ENCODE data around the gene GTSE1. TPM values are rescaled to one million over a fixed set of nuclear protein-coding genes. Genes with fewer than 3 reads are reported as not detected.
"Not testable (repeated sequence)": the region's sequence is repeated elsewhere in the genome, so short reads cannot be mapped to it uniquely, and the experiment has no call there.

Gene GTSE1, protein sequence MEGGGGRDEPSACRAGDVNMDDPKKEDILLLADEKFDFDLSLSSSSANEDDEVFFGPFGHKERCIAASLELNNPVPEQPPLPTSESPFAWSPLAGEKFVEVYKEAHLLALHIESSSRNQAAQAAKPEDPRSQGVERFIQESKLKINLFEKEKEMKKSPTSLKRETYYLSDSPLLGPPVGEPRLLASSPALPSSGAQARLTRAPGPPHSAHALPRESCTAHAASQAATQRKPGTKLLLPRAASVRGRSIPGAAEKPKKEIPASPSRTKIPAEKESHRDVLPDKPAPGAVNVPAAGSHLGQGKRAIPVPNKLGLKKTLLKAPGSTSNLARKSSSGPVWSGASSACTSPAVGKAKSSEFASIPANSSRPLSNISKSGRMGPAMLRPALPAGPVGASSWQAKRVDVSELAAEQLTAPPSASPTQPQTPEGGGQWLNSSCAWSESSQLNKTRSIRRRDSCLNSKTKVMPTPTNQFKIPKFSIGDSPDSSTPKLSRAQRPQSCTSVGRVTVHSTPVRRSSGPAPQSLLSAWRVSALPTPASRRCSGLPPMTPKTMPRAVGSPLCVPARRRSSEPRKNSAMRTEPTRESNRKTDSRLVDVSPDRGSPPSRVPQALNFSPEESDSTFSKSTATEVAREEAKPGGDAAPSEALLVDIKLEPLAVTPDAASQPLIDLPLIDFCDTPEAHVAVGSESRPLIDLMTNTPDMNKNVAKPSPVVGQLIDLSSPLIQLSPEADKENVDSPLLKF
- total RNA-seq = 0.43 TPM
- long read RNA-seq, partial matches to known transcripts = 1 of 3 reads
- long read RNA-seq, other reads (novel, unspliced or antisense) = 1 of 3 reads

DNA sequence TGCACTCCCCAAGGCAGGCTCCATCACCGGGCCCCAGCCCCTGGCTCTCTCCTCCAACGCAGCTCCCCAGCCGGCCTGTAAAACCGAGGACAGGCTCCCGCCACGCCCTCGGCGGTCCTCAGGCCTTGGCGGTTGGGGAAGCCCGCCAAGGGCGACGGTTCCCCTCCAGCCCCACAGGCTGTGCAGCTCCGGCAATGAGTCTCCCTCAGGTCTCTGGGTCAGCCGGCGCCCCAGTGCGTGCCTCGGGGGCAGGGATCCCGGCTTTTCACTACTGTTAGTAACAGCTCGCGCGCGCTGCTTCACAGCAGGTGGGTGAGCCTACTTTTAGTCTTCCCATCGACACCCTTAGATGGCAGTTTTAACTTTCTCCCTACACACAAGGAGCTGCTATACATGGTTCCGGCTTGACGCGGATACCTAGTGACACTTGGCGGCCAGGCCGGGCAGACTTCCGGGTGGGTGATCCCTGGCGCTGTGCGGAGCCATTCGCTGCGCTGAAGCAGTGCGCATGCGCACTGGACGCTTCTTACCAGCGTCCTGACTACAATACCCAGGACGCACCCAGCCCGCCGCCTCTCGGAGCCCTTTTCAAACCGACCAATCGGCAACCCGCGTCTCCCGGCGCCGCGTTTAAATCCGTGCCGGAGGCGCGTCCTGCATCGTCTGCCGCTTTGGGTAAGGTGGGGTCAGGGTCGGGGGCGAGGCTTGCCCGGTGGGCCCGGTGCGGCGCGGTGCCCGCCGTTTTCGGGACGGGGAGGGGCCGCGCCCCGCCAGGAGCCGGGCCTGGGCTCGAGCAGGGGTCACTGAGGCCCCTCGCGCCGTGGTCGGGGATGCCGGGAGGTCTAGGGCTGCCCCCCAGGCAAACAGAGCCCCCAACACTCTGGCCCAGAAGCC is at the start of gene GTSE1:
GTSE1 (plus strand) TSS at position 614 of the 894 bp plus-strand sequence. CDS start 531 bp downstream, outside the sequence.
- peak; percentile 100 for DNase-seq
- intact Hi-C loops (cut with DNase I) = loop anchor here (5.0 kb wide), 2 partner anchors 149 to 174 kb away; no protein-coding TSS in a partner anchor
- ATAC-seq (ENCODE audit: poor library complexity) = peak; percentile 98

DNA sequence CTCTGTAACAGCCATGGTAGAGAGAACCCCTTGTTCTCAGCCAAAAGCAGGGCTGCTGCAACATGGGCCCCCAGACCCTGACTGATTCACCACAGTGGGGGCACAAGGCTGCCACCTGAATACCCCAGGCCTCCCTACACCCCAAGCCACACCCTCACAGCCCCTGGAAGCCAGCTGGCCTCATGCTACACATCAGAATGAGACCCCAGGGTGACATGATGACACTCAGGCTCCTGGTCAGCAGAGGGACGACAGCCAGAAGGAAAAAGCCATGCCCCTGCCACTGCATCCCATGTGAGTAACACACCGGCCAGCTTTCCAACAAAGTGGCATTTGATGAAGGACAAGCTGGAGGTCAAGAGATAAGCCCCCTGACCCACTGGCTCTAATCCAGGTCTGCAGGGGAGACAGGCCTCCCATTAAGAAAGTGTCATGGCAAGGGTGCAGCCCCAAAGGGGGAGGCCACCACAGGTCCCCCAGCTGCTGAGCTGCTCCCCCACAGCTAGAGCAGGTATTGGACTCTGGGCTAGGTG is 49.2 kb upstream of the GTSE1 start:
- intact Hi-C loops (cut with DNase I) = loop anchor here (5.0 kb wide), 1 partner anchor 95 kb away; the partner anchor contains the start of gene PPARA
- DNase-seq (no peak), ATAC-seq (ENCODE audit: poor library complexity) (no peak)

DNA sequence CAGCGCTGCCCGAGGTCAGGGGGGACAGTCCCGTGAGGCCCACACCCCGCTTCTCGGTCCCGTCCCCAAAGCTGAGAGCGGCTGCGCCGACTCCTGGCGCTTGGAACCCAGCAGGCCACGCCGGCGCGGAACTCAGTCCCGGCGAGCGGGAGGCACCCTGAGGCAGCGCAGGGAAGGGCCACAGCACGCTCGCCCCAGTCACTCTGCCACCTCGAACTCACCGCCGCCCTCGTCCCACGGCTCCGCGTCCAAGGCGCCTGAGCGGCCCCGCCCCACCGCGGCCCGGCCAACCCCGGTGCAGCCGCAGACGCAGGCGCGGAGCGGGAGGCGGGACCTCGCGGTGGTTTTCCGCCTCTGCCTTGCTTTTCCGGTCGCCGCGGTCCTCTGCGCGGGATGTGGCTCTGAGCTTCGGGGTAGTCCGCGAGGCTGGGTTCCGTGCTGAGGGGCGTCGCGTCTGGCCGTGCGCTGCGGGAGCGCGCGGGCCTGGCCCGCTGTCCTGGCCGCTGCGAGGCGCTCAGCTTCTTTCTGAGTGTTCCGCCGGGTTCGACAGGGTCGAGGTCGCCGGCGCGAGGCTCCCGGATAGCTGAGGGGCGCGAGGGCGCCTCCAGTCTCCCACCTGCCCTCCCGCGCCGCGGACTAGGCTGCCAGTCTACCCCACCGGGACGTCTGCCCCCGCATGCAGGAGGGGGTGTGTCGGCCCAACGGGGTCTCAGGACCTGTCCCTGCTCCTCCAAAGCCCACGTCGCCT is 46.5 kb upstream of the GTSE1 start, which contains the start of gene CDPF1:
CDPF1 (minus strand) TSS at position 259 of the 748 bp plus-strand sequence. CDS start 2,009 bp downstream, outside the sequence.
- ATAC-seq (ENCODE audit: poor library complexity) (peak; percentile 96), DNase-seq (peak; percentile 96)
- intact Hi-C loops (cut with DNase I) = no loop called here

- intact Hi-C loops (cut with DNase I) = no loop called here
- ATAC-seq (ENCODE audit: poor library complexity) = peak; percentile 8
- no peak for DNase-seq
Measured at GRCh38 chr22:46250783-46251125, 45.9 kb upstream of the GTSE1 start.

GRCh38 chr22:46251266-46251665 is 45.4 kb upstream of the GTSE1 start:
- ATAC-seq (ENCODE audit: poor library complexity) (no peak), DNase-seq (no peak)
- intact Hi-C loops (cut with DNase I) = no loop called here

DNA sequence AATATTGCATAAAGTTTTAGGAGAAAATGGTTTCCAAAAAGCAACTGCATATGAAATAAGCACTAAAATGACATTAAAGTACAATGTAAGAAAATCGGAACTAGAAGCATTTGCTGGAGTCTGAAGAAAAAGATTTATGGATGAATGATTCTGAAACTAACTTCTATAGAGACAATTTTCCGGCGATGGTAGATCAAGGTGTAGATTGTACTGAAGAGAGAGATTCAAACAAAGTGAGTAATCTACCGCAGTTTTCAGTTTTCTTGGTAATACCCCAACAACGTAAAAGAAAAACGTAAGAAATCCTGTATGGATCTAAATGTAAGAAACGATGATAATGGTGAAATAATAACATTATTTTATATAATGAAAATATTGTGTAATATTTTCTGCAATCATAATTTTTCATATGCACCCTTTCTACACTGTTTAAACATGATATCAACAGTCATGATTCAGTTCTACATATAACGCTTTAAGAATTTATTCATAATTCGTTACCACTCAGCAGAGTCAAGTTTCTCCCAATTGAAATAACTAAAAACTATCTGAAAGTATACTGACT is 44.8 kb upstream of the GTSE1 start:
- DNase-seq (no peak), ATAC-seq (ENCODE audit: poor library complexity) (no peak)
- intact Hi-C loops (cut with DNase I) = no loop called here

GRCh38 chr22:46256358-46256958 is 40.2 kb upstream of the GTSE1 start:
- ATAC-seq (ENCODE audit: poor library complexity) = no peak
- intact Hi-C loops (cut with DNase I) = no loop called here
- no peak for DNase-seq

GRCh38 chr22:46259374-46259773 is 37.3 kb upstream of the GTSE1 start:
- intact Hi-C loops (cut with DNase I) = no loop called here
- ATAC-seq (ENCODE audit: poor library complexity) (no peak), DNase-seq (no peak)

DNA sequence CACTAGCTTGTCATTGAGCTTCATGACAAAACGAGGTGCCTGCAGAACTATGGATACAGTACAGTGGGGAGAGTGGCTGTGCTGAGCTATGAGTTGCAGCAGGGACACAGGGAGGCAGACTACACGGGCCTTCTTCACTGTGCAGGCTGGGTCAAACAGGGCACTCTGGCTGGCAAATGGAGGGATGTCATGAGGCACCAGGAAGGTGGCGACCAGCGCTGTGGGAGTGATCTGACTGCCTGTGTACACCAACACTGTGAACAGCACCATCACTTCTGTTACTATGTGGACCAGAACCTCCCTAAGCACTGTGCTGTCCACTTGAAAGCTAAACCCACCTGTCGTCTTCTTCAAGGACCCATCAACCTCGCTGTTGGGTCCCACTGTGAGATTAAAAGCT is 36.6 kb upstream of the GTSE1 start:
- ATAC-seq (ENCODE audit: poor library complexity) (no peak), DNase-seq (no peak)
- intact Hi-C loops (cut with DNase I) = no loop called here

GRCh38 chr22:46262449-46263215 is 34.0 kb upstream of the GTSE1 start:
- intact Hi-C loops (cut with DNase I) = no loop called here
- peak; percentile 86 for DNase-seq
- ATAC-seq (ENCODE audit: poor library complexity) = peak; percentile 20

- no peak for DNase-seq
- ATAC-seq (ENCODE audit: poor library complexity) = no peak
- intact Hi-C loops (cut with DNase I) = no loop called here
Measured at GRCh38 chr22:46263216-46263590, 33.5 kb upstream of the GTSE1 start, which contains the start of gene PKDREJ. PKDREJ (minus strand) TSS chr22:46263343; CDS start chr22:46263322, 21 bp downstream.

DNA sequence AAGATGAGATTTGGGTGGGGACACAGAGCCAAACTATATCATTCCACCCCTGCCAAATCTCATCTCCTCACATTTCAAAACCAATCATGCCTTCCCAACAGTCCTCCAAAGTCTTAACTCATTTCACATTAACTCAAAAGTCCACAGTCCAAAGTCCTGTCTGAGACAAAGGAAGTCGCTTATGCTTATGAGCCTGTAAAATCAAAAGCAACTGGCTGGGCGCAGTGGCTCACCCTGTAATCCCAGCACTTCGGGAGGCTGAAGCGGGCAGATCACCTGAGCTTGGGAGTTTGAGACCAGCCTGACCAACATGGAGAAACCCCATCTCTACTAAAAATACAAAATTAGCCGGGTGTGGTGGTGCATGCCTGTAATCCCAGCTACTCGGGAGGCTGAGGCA is 32.1 kb upstream of the GTSE1 start:
- not testable (repeated sequence) for DNase-seq

DNA sequence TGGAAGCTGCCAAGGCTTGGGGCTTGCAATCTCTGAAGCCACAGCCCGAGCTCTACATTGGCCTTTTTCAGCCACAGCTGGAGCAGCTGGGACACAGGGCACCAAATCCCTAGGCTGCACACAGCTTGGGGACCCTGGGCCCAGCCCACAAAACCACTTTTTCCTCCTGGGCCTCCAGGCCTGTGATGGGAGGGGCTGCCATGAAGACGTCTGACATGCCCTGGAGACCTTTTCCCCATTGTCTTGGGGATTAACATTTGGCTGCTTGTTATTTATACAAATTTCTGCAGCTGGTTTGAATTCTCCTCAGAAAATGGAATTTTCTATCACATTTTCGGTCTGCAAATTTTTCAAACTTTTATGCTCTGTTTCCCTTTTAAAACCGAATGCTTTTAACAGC is 31.0 kb upstream of the GTSE1 start:
- ATAC-seq (ENCODE audit: poor library complexity); intact Hi-C loops (cut with DNase I); DNase-seq: not testable (repeated sequence)

More for the DNA sequence above, 32.1 kb upstream of the GTSE1 start:
- intact Hi-C loops (cut with DNase I); ATAC-seq (ENCODE audit: poor library complexity): not testable (repeated sequence)

DNA sequence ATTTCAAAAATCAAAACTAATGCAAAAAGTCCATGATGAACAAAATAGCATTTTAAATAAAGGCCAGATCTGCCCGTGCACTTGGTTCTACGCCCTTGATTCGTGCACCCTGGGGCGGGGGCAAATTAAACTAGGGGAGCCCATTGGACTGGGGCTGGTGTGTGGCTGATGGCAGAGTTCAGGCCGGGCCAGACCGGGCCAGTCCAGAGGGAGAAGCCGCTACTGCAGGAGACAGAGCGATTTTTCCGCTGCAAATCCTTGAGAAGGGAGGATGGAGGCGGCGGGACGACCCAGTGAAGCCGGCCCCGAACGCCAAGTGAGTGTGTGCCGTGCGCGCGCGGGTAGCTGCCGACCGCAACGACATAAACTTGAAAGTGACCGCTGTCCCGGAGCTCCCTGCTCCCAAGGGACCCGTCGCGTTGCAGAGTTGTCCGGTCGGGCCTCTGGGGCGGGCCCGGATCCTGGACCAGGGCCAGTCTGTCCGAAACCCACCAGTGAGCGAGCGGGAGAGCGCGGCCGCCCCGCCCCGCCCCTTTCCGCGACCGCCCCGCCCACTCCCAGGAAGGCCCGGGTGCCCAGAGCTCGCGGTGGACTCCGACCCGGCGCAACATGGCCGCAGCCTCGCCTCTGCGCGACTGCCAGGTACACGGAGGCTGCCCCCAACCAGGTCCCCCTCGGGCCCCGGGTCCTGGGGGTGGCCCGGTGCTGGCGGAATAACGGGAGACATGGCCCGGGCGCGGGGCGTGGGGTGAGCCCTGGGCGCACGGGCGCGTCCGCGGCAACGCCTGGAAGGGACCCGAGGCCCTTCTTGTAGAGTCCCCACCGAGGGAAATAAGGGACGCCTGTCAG is 29.0 kb upstream of the GTSE1 start, which contains the start of gene TTC38:
TTC38 (plus strand) TSS at position 578 of the 849 bp plus-strand sequence; CDS start at position 610, 32 bp downstream.
- ATAC-seq (ENCODE audit: poor library complexity) (peak; percentile 98), DNase-seq (peak; percentile 97)
- intact Hi-C loops (cut with DNase I) = no loop called here

DNA sequence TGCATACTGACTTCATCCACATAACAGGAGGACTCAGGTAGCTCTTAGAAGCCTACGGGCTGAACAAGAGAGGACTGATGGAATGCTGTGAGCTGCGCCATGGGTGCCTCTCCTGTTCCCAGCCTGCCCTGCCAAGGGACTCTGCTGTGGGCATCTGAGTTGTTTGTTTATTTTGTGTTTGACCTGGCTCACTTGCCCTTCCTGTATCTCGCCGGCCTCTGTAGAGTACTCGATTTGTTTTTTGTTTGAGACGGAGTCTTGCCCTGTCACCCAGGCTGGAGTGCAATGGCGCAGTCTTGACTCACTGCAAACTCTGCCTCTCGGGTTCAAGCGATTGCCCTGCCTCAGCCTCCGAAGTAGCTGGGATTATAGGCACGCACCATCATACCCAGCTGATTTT is 27.1 kb upstream of the GTSE1 start:
- no peak for ATAC-seq (ENCODE audit: poor library complexity)
- intact Hi-C loops (cut with DNase I) = no loop called here
- no peak for DNase-seq
